ENCODE results near the gene FCER1G. TPM values are rescaled to one million over a fixed set of nuclear protein-coding genes. Genes with fewer than 3 reads are reported as not detected.

The FCER1G gene
- total and polyA plus RNA-seq, 2 of the 8 experiments (the other 6 are each of a cell fraction or from before 2014, with no cell fraction given): 1.6 TPM; not detected in 1

GRCh38 chr1:161244888-161245287, 29.8 kb downstream of the FCER1G start:
- Histone ChIP-seq H2AFZ (ENCODE audit: low read length) (no peak overlapping the region), H4K20me1 (replicated peaks in 1 of 2; ENCODE audit: control insufficient read depth in 1 of 2, insufficient read depth in 2 of 2, low read length in 2 of 2) (no peaks in the 10 kb centered on the region), H3K9ac (replicated peaks in 1 of 4; ENCODE audit: extremely low read depth in 1 of 4, low read depth in 3 of 4, low read length in 3 of 4) (no peak overlapping the region), H3K4me1 (replicated peaks in 1 of 4; ENCODE audit: control insufficient read depth in 3 of 4, insufficient read depth in 4 of 4, low read length in 3 of 4) (no peaks in the 10 kb centered on the region), H3K79me2 (ENCODE audit: control insufficient read depth in 1 of 2, insufficient read depth in 2 of 2, low read length in 2 of 2) (no peaks in the 10 kb centered on the region), H3K18ac (ENCODE audit: extremely low read depth, low read length) (no peak overlapping the region), H4K91ac (replicated peaks; ENCODE audit: insufficient read length, low read length) (no peak overlapping the region), H3K14ac (ENCODE audit: insufficient read length) (no peak overlapping the region), H4K5ac (ENCODE audit: insufficient read length, low read depth, low read length) (no peak overlapping the region), H3K23me2 (ENCODE audit: low read depth, low read length) (no peaks in the 10 kb centered on the region), H2BK120ac (replicated peaks; ENCODE audit: low read depth, low read length) (no peak overlapping the region), H2BK12ac (ENCODE audit: low read depth, low read length) (no peak overlapping the region), H3K36me3 (ENCODE audit: control insufficient read depth in 2 of 4, insufficient read depth in 4 of 4, low read length in 3 of 4) (no peaks in the 10 kb centered on the region), H3K56ac (replicated peaks; ENCODE audit: insufficient read length, low read depth, low read length) (no peak overlapping the region), H2BK20ac (ENCODE audit: low read length) (no peak overlapping the region), H3K9me3 (ENCODE audit: insufficient read depth in 2 of 2, low read depth in 1 of 2, low read length in 1 of 2) (no peaks in the 10 kb centered on the region), H3K4me3 (ENCODE audit: extremely low read depth in 1 of 4, insufficient read depth in 2 of 4, low read depth in 3 of 4, low read length in 4 of 4) (no peak overlapping the region), H4K8ac (ENCODE audit: extremely low read depth, insufficient read depth, low read length) (no peak overlapping the region), H3K23ac (ENCODE audit: insufficient read length) (no peak overlapping the region), H3K27me3 (replicated peaks in 1 of 4; ENCODE audit: control insufficient read depth in 3 of 4, extremely low read depth in 1 of 4, insufficient read depth in 3 of 4, low read length in 3 of 4) (no peaks in the 10 kb centered on the region), H3K4me2 (ENCODE audit: insufficient read depth in 1 of 2, low read depth in 2 of 2, low read length in 2 of 2) (no peak overlapping the region), H2BK5ac (ENCODE audit: low read depth, low read length) (no peak overlapping the region), H3K79me1 (ENCODE audit: low read depth, low read length) (no peaks in the 10 kb centered on the region), H3K27ac (ENCODE audit: low read depth, low read length) (no peak overlapping the region), H2BK15ac (ENCODE audit: low read length) (no peak overlapping the region), H2AK5ac (ENCODE audit: low read depth, low read length) (no peak overlapping the region), H3K4ac (replicated peaks; ENCODE audit: insufficient read length, low read depth, low read length) (no peak overlapping the region)
- ChIA-PET POLR2A (ENCODE audit: partially characterized antibody) (no interaction called here), CTCF (ENCODE audit: partially characterized antibody) (interaction anchor here (1.1 to 1.2 kb wide), 2 partner anchors 17 to 47 kb away, joined by 3 to 4 read pairs; no protein-coding TSS in a partner anchor)
- DNase-seq (ENCODE audit: low read depth in 1 of 2, low spot score in 2 of 2): no peak
- no peak for FAIRE-seq
- 88% methylated on average over 4 of the region's 4 CpGs; no CpG with 5 or more reads in 1 of the 2 experiments for WGBS, 2 experiments (ENCODE audit: extremely low coverage in 1 of 2, insufficient coverage in 1 of 2, insufficient read length in 1 of 2, insufficient replicate concordance in 2 of 2, low coverage in 1 of 2, low lambda C conversion rate in 2 of 2, missing lambda C conversion rate in 1 of 2)
- no peak for TF ChIP-seq EGR1 (IDR thresholded peaks at IDR 0.05; ENCODE audit: borderline replicate concordance, low read depth, low read length)
- no peak for TF ChIP-seq JUND (IDR thresholded peaks at IDR 0.05; ENCODE audit: low read length)
- TF ChIP-seq KDM5A (IDR thresholded peaks at IDR 0.05; ENCODE audit: low read length): no peak
- TF ChIP-seq HDAC6 (IDR thresholded peaks at IDR 0.05; ENCODE audit: low read depth, low read length): no peak
- TF ChIP-seq CTBP2 (IDR thresholded peaks at IDR 0.05; ENCODE audit: borderline replicate concordance, insufficient read depth, insufficient read length, low read length): no peak
- TF ChIP-seq SRF (IDR thresholded peaks at IDR 0.05; ENCODE audit: low read depth, low read length): no peak
- TF ChIP-seq RNF2 (IDR thresholded peaks at IDR 0.05; ENCODE audit: borderline replicate concordance, low read depth, low read length, missing control alignments, poor library complexity, severe bottlenecking): no peak
- TF ChIP-seq CBX8 (IDR thresholded peaks at IDR 0.05; ENCODE audit: borderline replicate concordance, low read depth, low read length): no peak
